Non-pigmented ciliary epithelial cell (primary cell): ENCODE data around the gene SCAF4.
"Not testable (repeated sequence)": the region's sequence is repeated elsewhere in the genome, so short reads cannot be mapped to it uniquely, and the experiment has no call there.

Source experiments
- DNase-seq: peaks from one replicate; pipeline ENCODE4 v3.0.0-alpha.2; 2010; ENCODE audit warnings: low read depth

Gene SCAF4

GRCh38 chr21:31731857-31732596, at the start of gene SCAF4:
TSS of gene SCAF4 (minus strand) at chr21:31732118. CDS start at chr21:31731692, 426 bp downstream.
- DNase-seq: no peak

- no peak for DNase-seq
These were observed 49.0 kb upstream of the SCAF4 start for GRCh38 chr21:31780944-31781343.

GRCh38 chr21:31778546-31778945, 46.6 kb upstream of the SCAF4 start:
- no peak for DNase-seq

- DNase-seq: no peak
These were observed 45.9 kb upstream of the SCAF4 start for GRCh38 chr21:31777857-31778256.

GRCh38 chr21:31774031-31774430, 42.1 kb upstream of the SCAF4 start:
- DNase-seq: no peak

- DNase-seq: no peak
These were observed 41.0 kb upstream of the SCAF4 start for GRCh38 chr21:31772674-31773555.

GRCh38 chr21:31771685-31772084, 39.8 kb upstream of the SCAF4 start:
- DNase-seq: no peak

- DNase-seq: no peak
These were observed 36.8 kb upstream of the SCAF4 start for GRCh38 chr21:31768710-31769109.

GRCh38 chr21:31766899-31767298, 35.0 kb upstream of the SCAF4 start:
- DNase-seq: no peak

GRCh38 chr21:31765850-31766249, 33.9 kb upstream of the SCAF4 start:
- not testable (repeated sequence) for DNase-seq

- DNase-seq: no peak
These were observed 29.0 kb upstream of the SCAF4 start for GRCh38 chr21:31760931-31761330.

GRCh38 chr21:31756787-31757186, 24.9 kb upstream of the SCAF4 start:
- DNase-seq: no peak

GRCh38 chr21:31755027-31755426, 23.1 kb upstream of the SCAF4 start:
- DNase-seq: no peak

GRCh38 chr21:31754708-31754960, 22.7 kb upstream of the SCAF4 start:
- DNase-seq: no peak

- DNase-seq: no peak
These were observed 22.2 kb upstream of the SCAF4 start for GRCh38 chr21:31753949-31754707.

GRCh38 chr21:31752967-31753366, 21.0 kb upstream of the SCAF4 start:
- no peak for DNase-seq

- no peak for DNase-seq
These were observed 20.4 kb upstream of the SCAF4 start for GRCh38 chr21:31752352-31752751.

GRCh38 chr21:31750843-31751242, 18.9 kb upstream of the SCAF4 start:
- DNase-seq: no peak

GRCh38 chr21:31744182-31744800, 12.4 kb upstream of the SCAF4 start:
- no peak for DNase-seq

GRCh38 chr21:31743712-31744111, 11.8 kb upstream of the SCAF4 start:
- no peak for DNase-seq

GRCh38 chr21:31741116-31741515, 9.2 kb upstream of the SCAF4 start:
- no peak for DNase-seq
